WTC11 (cell line): ENCODE measurements around the gene SLC35F5. TPM values are rescaled to one million over a fixed set of nuclear protein-coding genes. Genes with fewer than 3 reads are reported as not detected.
"Not testable (repeated sequence)": the region's sequence is repeated elsewhere in the genome, so short reads cannot be mapped to it uniquely, and the experiment has no call there.

Experiments used
- ATAC-seq: fragments of 200-7000 bp; cut with Tn5 transposase; 2 replicates; pipeline ENCODE4 v1.10.0; 2021; ENCODE audit warnings: mild to moderate bottlenecking, moderate library complexity
- CTCF ChIA-PET: fragments of 300-600 bp; sonication (Branson Sonifier 250); formaldehyde crosslinking; loops from one replicate; lab custom pipeline; 2021; ENCODE audit warnings: antibody characterized with exemption; lab: Charles Lee
- POLR2A ChIA-PET: fragments of 350-600 bp; sonication (Branson Sonifier 250); formaldehyde crosslinking; loops from one replicate; lab custom pipeline; 2021; ENCODE audit warnings: antibody characterized with exemption; lab: Charles Lee
- DNase-seq: peaks from one replicate; pipeline ENCODE4 v3.0.0; 2021; ENCODE audit warnings: low spot score
- H3K27ac Mint-ChIP-seq: 2 replicates; pipeline ENCODE4 v1.8.0; 2021; ENCODE audit warnings: mixed read lengths
- H3K27me3 Mint-ChIP-seq: 2 replicates; pipeline ENCODE4 v1.8.0; 2021; ENCODE audit warnings: low read depth, mild to moderate bottlenecking, moderate library complexity, mixed read lengths
- H3K36me3 Mint-ChIP-seq: 2 replicates; pipeline ENCODE4 v1.8.0; 2021; ENCODE audit warnings: mixed read lengths
- H3K4me1 Mint-ChIP-seq: 2 replicates; pipeline ENCODE4 v1.8.0; 2022; ENCODE audit warnings: mixed read lengths
- H3K4me3 Mint-ChIP-seq: 2 replicates; pipeline ENCODE4 v1.8.0; 2021; ENCODE audit warnings: mild to moderate bottlenecking, moderate library complexity, mixed read lengths
- H3K9me3 Mint-ChIP-seq: 2 replicates; pipeline ENCODE4 v1.8.0; 2021; ENCODE audit warnings: mixed read lengths
- FOXK1 ChIP-seq: sonication (generic); formaldehyde crosslinking; IDR thresholded peaks from 2 replicates; pipeline ENCODE4 v1.8.0; 2022; ENCODE audit warnings: mild to moderate bottlenecking, moderate library complexity, missing genetic modification reagents
- JUN ChIP-seq: sonication (generic); formaldehyde crosslinking; IDR thresholded peaks from 2 replicates; pipeline ENCODE4 v1.8.0; 2023; ENCODE audit warnings: mild to moderate bottlenecking, missing genetic modification reagents
- MYBL2 ChIP-seq: sonication (generic); formaldehyde crosslinking; IDR thresholded peaks from 2 replicates; pipeline ENCODE4 v1.8.1; 2023; ENCODE audit warnings: mild to moderate bottlenecking, moderate library complexity, missing genetic modification reagents
- NFATC4 ChIP-seq: fragments of 250-450 bp; sonication (Bioruptor Pico); IDR thresholded peaks from 2 replicates; pipeline ENCODE4 v1.9.0; 2021; ENCODE audit warnings: mild to moderate bottlenecking
- NFYB ChIP-seq: sonication (generic); formaldehyde crosslinking; conservative IDR thresholded peaks from 2 replicates; pipeline ENCODE4 v1.8.0; 2022; ENCODE audit warnings: low read depth, missing genetic modification reagents
- OVOL2 ChIP-seq: fragments of 250-450 bp; sonication (Bioruptor Pico); IDR thresholded peaks from 2 replicates; pipeline ENCODE4 v1.9.0; 2021; ENCODE audit warnings: mild to moderate bottlenecking, borderline replicate concordance
- TCF7 ChIP-seq: sonication (generic); formaldehyde crosslinking; IDR thresholded peaks from 2 replicates; pipeline ENCODE4 v1.8.0; 2022; ENCODE audit warnings: mild to moderate bottlenecking, low read depth, missing genetic modification reagents, moderate library complexity
- TP53 ChIP-seq: sonication (generic); formaldehyde crosslinking; IDR thresholded peaks from 2 replicates; pipeline ENCODE4 v1.8.1; 2023; ENCODE audit warnings: mild to moderate bottlenecking, missing genetic modification reagents
- ZNF317 ChIP-seq: sonication (generic); formaldehyde crosslinking; IDR thresholded peaks from 2 replicates; pipeline ENCODE4 v1.8.1; 2023; ENCODE audit warnings: low read depth, mild to moderate bottlenecking, moderate library complexity, missing genetic modification reagents, borderline replicate concordance
- total RNA-seq: library from RNA; stranded (reverse); gene quantifications from 3 replicates; pipeline ENCODE4 v1.2.3, GENCODE V29; 2021
- TF ChIP-seq, protein P1 (sequence below): sonication (generic); formaldehyde crosslinking; IDR thresholded peaks from 2 replicates; pipeline ENCODE4 v1.8.1; 2023; ENCODE audit warnings: mild to moderate bottlenecking, moderate library complexity, missing genetic modification reagents
- TF ChIP-seq, protein P2 (sequence below): sonication (generic); formaldehyde crosslinking; IDR thresholded peaks from 2 replicates; pipeline ENCODE4 v1.8.0; 2023; ENCODE audit warnings: mild to moderate bottlenecking, missing genetic modification reagents
- TF ChIP-seq, protein P3 (sequence below): sonication (generic); formaldehyde crosslinking; IDR thresholded peaks from 2 replicates; pipeline ENCODE4 v1.8.0; 2022; ENCODE audit warnings: mild to moderate bottlenecking, missing genetic modification reagents
- TF ChIP-seq, protein P4 (sequence below): sonication (generic); formaldehyde crosslinking; IDR thresholded peaks from 2 replicates; pipeline ENCODE4 v1.8.1; 2023; ENCODE audit warnings: mild to moderate bottlenecking, missing genetic modification reagents
- TF ChIP-seq, protein P5 (sequence below): sonication (generic); formaldehyde crosslinking; IDR thresholded peaks from 2 replicates; pipeline ENCODE4 v1.8.1; 2022; ENCODE audit warnings: low read depth, missing genetic modification reagents, borderline replicate concordance
- TF ChIP-seq, protein P6 (sequence below): sonication (generic); formaldehyde crosslinking; IDR thresholded peaks from 2 replicates; pipeline ENCODE4 v1.8.0; 2022; ENCODE audit warnings: mild to moderate bottlenecking, missing genetic modification reagents
- TF ChIP-seq, protein P7 (sequence below): sonication (generic); formaldehyde crosslinking; IDR thresholded peaks from 2 replicates; pipeline ENCODE4 v1.8.0; 2022; ENCODE audit warnings: missing genetic modification reagents

The SLC35F5 gene
- total RNA-seq, 1 experiment from 2014 or later, result 20.3 TPM

DNA sequence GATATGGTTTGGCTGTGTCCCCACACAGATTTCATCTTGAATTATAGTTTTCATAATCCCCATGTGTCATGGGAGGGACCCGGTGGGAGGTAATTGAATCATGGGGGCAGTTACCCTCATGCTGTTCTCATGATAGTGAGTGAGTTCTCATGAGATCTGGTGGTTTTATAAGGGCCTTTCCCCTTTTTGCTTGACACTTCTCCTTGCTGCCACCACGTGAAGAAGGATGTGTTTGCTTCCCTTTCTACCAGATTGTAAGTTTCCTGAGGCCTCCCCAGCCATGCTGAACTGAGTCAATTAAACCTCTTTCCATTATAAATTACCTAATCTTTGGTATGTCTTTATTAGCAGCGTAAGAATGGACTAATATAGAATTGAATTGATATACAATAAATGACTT lies 65.6 kb downstream of the SLC35F5 start:
- CTCF ChIA-PET, result interaction anchor here (1.6 kb wide), 1 partner anchor 9 kb away, joined by 5 read pairs; no protein-coding TSS in a partner anchor
- POLR2A ChIA-PET, DNase-seq, H3K4me3 Mint-ChIP-seq, ATAC-seq, H3K9me3 Mint-ChIP-seq, H3K36me3 Mint-ChIP-seq, H3K27ac Mint-ChIP-seq, H3K4me1 Mint-ChIP-seq: not testable (repeated sequence)
- peaks cover 50% of the 10 kb centered on the region for H3K27me3 Mint-ChIP-seq

DNA sequence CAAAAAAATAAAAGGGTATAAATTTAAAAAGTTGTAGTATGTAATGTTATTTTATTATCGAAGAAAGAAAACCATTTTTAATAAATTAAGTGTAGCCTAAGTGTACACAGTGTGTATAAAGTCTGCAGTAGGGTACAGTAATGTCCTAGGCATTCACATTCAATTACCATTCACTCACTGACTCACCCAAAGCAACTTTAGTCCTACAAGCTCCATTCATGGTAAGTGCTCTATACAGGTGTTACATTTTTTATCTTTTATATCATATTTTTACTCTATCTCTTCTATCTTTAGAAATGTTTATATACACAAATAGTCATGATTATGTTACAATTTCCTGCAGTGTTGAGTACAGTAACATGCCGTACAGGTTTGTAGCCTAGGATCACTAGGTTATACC lies 69.9 kb downstream of the SLC35F5 start:
- no peak overlapping the region for H3K27ac Mint-ChIP-seq
- no peak for TF ChIP-seq OVOL2
- no peak for TF ChIP-seq NFYB (CRISPR knock-in tag)
- TF ChIP-seq, protein P1, sequence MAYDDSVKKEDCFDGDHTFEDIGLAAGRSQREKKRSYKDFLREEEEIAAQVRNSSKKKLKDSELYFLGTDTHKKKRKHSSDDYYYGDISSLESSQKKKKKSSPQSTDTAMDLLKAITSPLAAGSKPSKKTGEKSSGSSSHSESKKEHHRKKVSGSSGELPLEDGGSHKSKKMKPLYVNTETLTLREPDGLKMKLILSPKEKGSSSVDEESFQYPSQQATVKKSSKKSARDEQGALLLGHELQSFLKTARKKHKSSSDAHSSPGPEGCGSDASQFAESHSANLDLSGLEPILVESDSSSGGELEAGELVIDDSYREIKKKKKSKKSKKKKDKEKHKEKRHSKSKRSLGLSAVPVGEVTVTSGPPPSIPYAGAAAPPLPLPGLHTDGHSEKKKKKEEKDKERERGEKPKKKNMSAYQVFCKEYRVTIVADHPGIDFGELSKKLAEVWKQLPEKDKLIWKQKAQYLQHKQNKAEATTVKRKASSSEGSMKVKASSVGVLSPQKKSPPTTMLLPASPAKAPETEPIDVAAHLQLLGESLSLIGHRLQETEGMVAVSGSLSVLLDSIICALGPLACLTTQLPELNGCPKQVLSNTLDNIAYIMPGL, result no peak
- TF ChIP-seq MYBL2 (CRISPR knock-in tag), result no peak
- no peak for TF ChIP-seq FOXK1
- TF ChIP-seq, protein P2, sequence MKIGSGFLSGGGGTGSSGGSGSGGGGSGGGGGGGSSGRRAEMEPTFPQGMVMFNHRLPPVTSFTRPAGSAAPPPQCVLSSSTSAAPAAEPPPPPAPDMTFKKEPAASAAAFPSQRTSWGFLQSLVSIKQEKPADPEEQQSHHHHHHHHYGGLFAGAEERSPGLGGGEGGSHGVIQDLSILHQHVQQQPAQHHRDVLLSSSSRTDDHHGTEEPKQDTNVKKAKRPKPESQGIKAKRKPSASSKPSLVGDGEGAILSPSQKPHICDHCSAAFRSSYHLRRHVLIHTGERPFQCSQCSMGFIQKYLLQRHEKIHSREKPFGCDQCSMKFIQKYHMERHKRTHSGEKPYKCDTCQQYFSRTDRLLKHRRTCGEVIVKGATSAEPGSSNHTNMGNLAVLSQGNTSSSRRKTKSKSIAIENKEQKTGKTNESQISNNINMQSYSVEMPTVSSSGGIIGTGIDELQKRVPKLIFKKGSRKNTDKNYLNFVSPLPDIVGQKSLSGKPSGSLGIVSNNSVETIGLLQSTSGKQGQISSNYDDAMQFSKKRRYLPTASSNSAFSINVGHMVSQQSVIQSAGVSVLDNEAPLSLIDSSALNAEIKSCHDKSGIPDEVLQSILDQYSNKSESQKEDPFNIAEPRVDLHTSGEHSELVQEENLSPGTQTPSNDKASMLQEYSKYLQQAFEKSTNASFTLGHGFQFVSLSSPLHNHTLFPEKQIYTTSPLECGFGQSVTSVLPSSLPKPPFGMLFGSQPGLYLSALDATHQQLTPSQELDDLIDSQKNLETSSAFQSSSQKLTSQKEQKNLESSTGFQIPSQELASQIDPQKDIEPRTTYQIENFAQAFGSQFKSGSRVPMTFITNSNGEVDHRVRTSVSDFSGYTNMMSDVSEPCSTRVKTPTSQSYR (CRISPR knock-in tag), result no peak
- TF ChIP-seq ZNF317 (CRISPR knock-in tag), result no peak
- TF ChIP-seq, protein P3, sequence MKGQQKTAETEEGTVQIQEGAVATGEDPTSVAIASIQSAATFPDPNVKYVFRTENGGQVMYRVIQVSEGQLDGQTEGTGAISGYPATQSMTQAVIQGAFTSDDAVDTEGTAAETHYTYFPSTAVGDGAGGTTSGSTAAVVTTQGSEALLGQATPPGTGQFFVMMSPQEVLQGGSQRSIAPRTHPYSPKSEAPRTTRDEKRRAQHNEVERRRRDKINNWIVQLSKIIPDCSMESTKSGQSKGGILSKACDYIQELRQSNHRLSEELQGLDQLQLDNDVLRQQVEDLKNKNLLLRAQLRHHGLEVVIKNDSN, result no peak
- no peak for TF ChIP-seq TP53 (CRISPR knock-in tag)
- no peak for TF ChIP-seq TCF7 (CRISPR knock-in tag)
- TF ChIP-seq, all 79 proteins: peak for 0
- H3K27me3 Mint-ChIP-seq, result peaks cover 50% of the 10 kb centered on the region
- no peak overlapping the region for H3K4me3 Mint-ChIP-seq
- ChIA-PET POLR2A (no interaction called here), CTCF (interaction anchor here (0.7 kb wide), 1 partner anchor 101 kb away, joined by 4 read pairs; no protein-coding TSS in a partner anchor)
- ATAC-seq (no peak), DNase-seq (no peak)
- H3K36me3 Mint-ChIP-seq, result no peaks in the 10 kb centered on the region
- H3K9me3 Mint-ChIP-seq, result 0 out of 2 replicates have a peak, but pooled peaks cover 5% of the 10 kb centered on the region
- no peaks in the 10 kb centered on the region for H3K4me1 Mint-ChIP-seq

DNA sequence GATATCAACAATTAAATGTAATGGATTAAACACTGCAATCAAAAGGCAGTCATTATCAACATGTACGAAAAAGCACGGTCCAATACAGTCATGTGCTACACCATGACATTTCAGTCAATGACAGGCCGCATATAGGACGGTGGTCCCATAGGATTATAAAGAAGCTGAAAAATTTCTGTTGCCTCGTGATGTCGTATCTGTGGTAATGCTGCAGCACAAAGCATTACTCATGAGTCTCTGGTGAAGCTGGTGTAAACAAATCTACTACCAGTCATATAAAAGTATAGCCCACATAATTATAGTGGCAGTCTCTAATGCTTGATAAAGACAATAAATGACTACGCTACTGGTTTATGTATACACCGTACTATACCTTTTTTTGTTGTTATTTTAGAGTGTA lies 71.0 kb downstream of the SLC35F5 start:
- Mint-ChIP-seq H3K27ac (no peak overlapping the region), H3K4me1 (no peaks in the 10 kb centered on the region), H3K9me3 (0 out of 2 replicates have a peak, but pooled peaks cover 5% of the 10 kb centered on the region), H3K4me3 (no peak overlapping the region), H3K27me3 (peaks cover 61% of the 10 kb centered on the region), H3K36me3 (no peaks in the 10 kb centered on the region)
- POLR2A ChIA-PET, result no interaction called here
- CTCF ChIA-PET, result no interaction called here
- DNase-seq (no peak), ATAC-seq (no peak)
- TF ChIP-seq, protein P4, sequence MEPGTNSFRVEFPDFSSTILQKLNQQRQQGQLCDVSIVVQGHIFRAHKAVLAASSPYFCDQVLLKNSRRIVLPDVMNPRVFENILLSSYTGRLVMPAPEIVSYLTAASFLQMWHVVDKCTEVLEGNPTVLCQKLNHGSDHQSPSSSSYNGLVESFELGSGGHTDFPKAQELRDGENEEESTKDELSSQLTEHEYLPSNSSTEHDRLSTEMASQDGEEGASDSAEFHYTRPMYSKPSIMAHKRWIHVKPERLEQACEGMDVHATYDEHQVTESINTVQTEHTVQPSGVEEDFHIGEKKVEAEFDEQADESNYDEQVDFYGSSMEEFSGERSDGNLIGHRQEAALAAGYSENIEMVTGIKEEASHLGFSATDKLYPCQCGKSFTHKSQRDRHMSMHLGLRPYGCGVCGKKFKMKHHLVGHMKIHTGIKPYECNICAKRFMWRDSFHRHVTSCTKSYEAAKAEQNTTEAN (CRISPR knock-in tag), result no peak
- TF ChIP-seq TP53 (CRISPR knock-in tag) (no peak), JUN (CRISPR knock-in tag) (no peak), NFATC4 (CRISPR knock-in tag) (no peak), OVOL2 (no peak)
- TF ChIP-seq, protein P5, sequence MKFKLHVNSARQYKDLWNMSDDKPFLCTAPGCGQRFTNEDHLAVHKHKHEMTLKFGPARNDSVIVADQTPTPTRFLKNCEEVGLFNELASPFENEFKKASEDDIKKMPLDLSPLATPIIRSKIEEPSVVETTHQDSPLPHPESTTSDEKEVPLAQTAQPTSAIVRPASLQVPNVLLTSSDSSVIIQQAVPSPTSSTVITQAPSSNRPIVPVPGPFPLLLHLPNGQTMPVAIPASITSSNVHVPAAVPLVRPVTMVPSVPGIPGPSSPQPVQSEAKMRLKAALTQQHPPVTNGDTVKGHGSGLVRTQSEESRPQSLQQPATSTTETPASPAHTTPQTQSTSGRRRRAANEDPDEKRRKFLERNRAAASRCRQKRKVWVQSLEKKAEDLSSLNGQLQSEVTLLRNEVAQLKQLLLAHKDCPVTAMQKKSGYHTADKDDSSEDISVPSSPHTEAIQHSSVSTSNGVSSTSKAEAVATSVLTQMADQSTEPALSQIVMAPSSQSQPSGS, result no peak
- TF ChIP-seq, protein P6, sequence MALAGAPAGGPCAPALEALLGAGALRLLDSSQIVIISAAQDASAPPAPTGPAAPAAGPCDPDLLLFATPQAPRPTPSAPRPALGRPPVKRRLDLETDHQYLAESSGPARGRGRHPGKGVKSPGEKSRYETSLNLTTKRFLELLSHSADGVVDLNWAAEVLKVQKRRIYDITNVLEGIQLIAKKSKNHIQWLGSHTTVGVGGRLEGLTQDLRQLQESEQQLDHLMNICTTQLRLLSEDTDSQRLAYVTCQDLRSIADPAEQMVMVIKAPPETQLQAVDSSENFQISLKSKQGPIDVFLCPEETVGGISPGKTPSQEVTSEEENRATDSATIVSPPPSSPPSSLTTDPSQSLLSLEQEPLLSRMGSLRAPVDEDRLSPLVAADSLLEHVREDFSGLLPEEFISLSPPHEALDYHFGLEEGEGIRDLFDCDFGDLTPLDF (CRISPR knock-in tag), result no peak
- TF ChIP-seq, protein P7, sequence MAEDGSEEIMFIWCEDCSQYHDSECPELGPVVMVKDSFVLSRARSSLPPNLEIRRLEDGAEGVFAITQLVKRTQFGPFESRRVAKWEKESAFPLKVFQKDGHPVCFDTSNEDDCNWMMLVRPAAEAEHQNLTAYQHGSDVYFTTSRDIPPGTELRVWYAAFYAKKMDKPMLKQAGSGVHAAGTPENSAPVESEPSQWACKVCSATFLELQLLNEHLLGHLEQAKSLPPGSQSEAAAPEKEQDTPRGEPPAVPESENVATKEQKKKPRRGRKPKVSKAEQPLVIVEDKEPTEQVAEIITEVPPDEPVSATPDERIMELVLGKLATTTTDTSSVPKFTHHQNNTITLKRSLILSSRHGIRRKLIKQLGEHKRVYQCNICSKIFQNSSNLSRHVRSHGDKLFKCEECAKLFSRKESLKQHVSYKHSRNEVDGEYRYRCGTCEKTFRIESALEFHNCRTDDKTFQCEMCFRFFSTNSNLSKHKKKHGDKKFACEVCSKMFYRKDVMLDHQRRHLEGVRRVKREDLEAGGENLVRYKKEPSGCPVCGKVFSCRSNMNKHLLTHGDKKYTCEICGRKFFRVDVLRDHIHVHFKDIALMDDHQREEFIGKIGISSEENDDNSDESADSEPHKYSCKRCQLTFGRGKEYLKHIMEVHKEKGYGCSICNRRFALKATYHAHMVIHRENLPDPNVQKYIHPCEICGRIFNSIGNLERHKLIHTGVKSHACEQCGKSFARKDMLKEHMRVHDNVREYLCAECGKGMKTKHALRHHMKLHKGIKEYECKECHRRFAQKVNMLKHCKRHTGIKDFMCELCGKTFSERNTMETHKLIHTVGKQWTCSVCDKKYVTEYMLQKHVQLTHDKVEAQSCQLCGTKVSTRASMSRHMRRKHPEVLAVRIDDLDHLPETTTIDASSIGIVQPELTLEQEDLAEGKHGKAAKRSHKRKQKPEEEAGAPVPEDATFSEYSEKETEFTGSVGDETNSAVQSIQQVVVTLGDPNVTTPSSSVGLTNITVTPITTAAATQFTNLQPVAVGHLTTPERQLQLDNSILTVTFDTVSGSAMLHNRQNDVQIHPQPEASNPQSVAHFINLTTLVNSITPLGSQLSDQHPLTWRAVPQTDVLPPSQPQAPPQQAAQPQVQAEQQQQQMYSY (CRISPR knock-in tag), result no peak
